Stimulated activated naive CD8-positive, alpha-beta T cell treated with anti-CD3 and anti-CD28 coated beads, Interleukin-15, amount 100 ng/mL, for 72 hours (primary cell): ENCODE results near the gene SARNP.

ENCODE experiments used
- ATAC-seq: fragments of 150-1000 bp; cut with Tn5 transposase; 2 replicates; pipeline ENCODE4 v1.10.0; 2021; ENCODE audit warnings: mild to moderate bottlenecking, moderate library complexity
- DNase-seq, 2 donors: peaks; one replicate each; pipeline ENCODE4 v3.0.0; 2021 to 2022
- H3K27ac Mint-ChIP-seq, 2 donors: one replicate each; pipeline ENCODE4 v1.8.0; 2022; ENCODE audit warnings: mild to moderate bottlenecking in 2 of 2, mixed read lengths in 2 of 2, moderate library complexity in 2 of 2
- H3K27me3 Mint-ChIP-seq: one replicate; pipeline ENCODE4 v1.8.0; 2022; ENCODE audit warnings: mixed read lengths
- H3K4me1 Mint-ChIP-seq: one replicate; pipeline ENCODE4 v1.8.0; 2022; ENCODE audit warnings: mild to moderate bottlenecking, mixed read lengths
- H3K4me3 Mint-ChIP-seq, 2 donors: one replicate each; pipeline ENCODE4 v1.8.0; 2022; ENCODE audit warnings: mild to moderate bottlenecking in 2 of 2, mixed read lengths in 2 of 2, moderate library complexity in 1 of 2
- H3K9me3 Mint-ChIP-seq, 2 donors: one replicate each; pipeline ENCODE4 v1.8.0; 2022; ENCODE audit warnings: mixed read lengths in 2 of 2

Gene SARNP

GRCh38 chr12:55823419-55823818, 5.9 kb upstream of the SARNP start:
- no peaks in the 10 kb centered on the region for H3K9me3 Mint-ChIP-seq
- peak overlapping the region in 1 of 2 donors; percentile 57 for H3K27ac Mint-ChIP-seq
- ATAC-seq (no peak), DNase-seq (no peak)
- H3K4me3 Mint-ChIP-seq: no peak overlapping the region
- H3K27me3 Mint-ChIP-seq: no peaks in the 10 kb centered on the region
- peaks cover 81% of the 10 kb centered on the region for H3K4me1 Mint-ChIP-seq

GRCh38 chr12:55822228-55822627, 4.7 kb upstream of the SARNP start:
- Mint-ChIP-seq H3K9me3 (no peaks in the 10 kb centered on the region), H3K27me3 (no peaks in the 10 kb centered on the region), H3K4me3 (no peak overlapping the region), H3K4me1 (peaks cover 70% of the 10 kb centered on the region), H3K27ac (peak overlapping the region in 1 of 2 donors; percentile 56)
- DNase-seq: no peak
- ATAC-seq: no peak

GRCh38 chr12:55820679-55821078, 3.2 kb upstream of the SARNP start:
- H3K4me3 Mint-ChIP-seq: no peak overlapping the region
- DNase-seq: no peak
- peak overlapping the region in 1 of 2 donors; percentile 23 for H3K27ac Mint-ChIP-seq
- no peak for ATAC-seq
- peaks cover 60% of the 10 kb centered on the region for H3K4me1 Mint-ChIP-seq
- H3K9me3 Mint-ChIP-seq: no peaks in the 10 kb centered on the region
- no peaks in the 10 kb centered on the region for H3K27me3 Mint-ChIP-seq

GRCh38 chr12:55818886-55819285, 1.4 kb upstream of the SARNP start:
- Mint-ChIP-seq H3K27me3 (no peaks in the 10 kb centered on the region), H3K9me3 (no peaks in the 10 kb centered on the region), H3K4me1 (peaks cover 55% of the 10 kb centered on the region), H3K4me3 (no peak overlapping the region), H3K27ac (peak overlapping the region; percentile 6 to 89)
- DNase-seq (no peak), ATAC-seq (no peak)

GRCh38 chr12:55818140-55818728, 710 bp upstream of the SARNP start:
- DNase-seq: no peak
- Mint-ChIP-seq H3K9me3 (no peaks in the 10 kb centered on the region), H3K4me1 (peaks cover 52% of the 10 kb centered on the region), H3K27me3 (no peaks in the 10 kb centered on the region), H3K27ac (peak overlapping the region in 1 of 2 donors; percentile 35), H3K4me3 (no peak overlapping the region)
- ATAC-seq: peak; percentile 60

- no peaks in the 10 kb centered on the region for H3K9me3 Mint-ChIP-seq
- peaks cover 56% of the 10 kb centered on the region for H3K4me1 Mint-ChIP-seq
- H3K27me3 Mint-ChIP-seq: no peaks in the 10 kb centered on the region
- DNase-seq (no peak), ATAC-seq (no peak)
- no peak overlapping the region for H3K27ac Mint-ChIP-seq
- no peak overlapping the region for H3K4me3 Mint-ChIP-seq
Observed at GRCh38 chr12:55816881-55817344, 611 bp downstream of the SARNP start.

GRCh38 chr12:55815473-55815872, 2.1 kb downstream of the SARNP start:
- peak overlapping the region; percentile 16 to 37 for H3K4me3 Mint-ChIP-seq
- H3K9me3 Mint-ChIP-seq: no peaks in the 10 kb centered on the region
- peaks cover 62% of the 10 kb centered on the region for H3K4me1 Mint-ChIP-seq
- H3K27me3 Mint-ChIP-seq: no peaks in the 10 kb centered on the region
- ATAC-seq (no peak), DNase-seq (no peak)
- H3K27ac Mint-ChIP-seq: no peak overlapping the region

- H3K27me3 Mint-ChIP-seq: no peaks in the 10 kb centered on the region
- DNase-seq: no peak
- H3K9me3 Mint-ChIP-seq: no peaks in the 10 kb centered on the region
- peak overlapping the region in 1 of 2 donors; percentile 9 for H3K27ac Mint-ChIP-seq
- H3K4me1 Mint-ChIP-seq: peaks cover 61% of the 10 kb centered on the region
- peak overlapping the region in 1 of 2 donors; percentile 2 for H3K4me3 Mint-ChIP-seq
- ATAC-seq: no peak
Observed at GRCh38 chr12:55814257-55814656, 3.3 kb downstream of the SARNP start.

GRCh38 chr12:55812088-55812487, 5.4 kb downstream of the SARNP start:
- Mint-ChIP-seq H3K4me3 (no peak overlapping the region), H3K27me3 (no peaks in the 10 kb centered on the region), H3K9me3 (no peaks in the 10 kb centered on the region), H3K4me1 (peaks cover 58% of the 10 kb centered on the region), H3K27ac (no peak overlapping the region)
- no peak for ATAC-seq
- no peak for DNase-seq

GRCh38 chr12:55809274-55809673, 8.2 kb downstream of the SARNP start:
- peak overlapping the region in 1 of 2 donors; percentile 45 for H3K27ac Mint-ChIP-seq

GRCh38 chr12:55806982-55807381, 10.5 kb downstream of the SARNP start:
- DNase-seq: no peak
- peaks cover 43% of the 10 kb centered on the region for H3K4me1 Mint-ChIP-seq
- H3K9me3 Mint-ChIP-seq: no peaks in the 10 kb centered on the region
- H3K27ac Mint-ChIP-seq: no peak overlapping the region
- no peak for ATAC-seq
- no peaks in the 10 kb centered on the region for H3K27me3 Mint-ChIP-seq
- H3K4me3 Mint-ChIP-seq: no peak overlapping the region

More at GRCh38 chr12:55809274-55809673, 8.2 kb downstream of the SARNP start:
- no peaks in the 10 kb centered on the region for H3K27me3 Mint-ChIP-seq
- DNase-seq (no peak), ATAC-seq (no peak)
- no peaks in the 10 kb centered on the region for H3K9me3 Mint-ChIP-seq
- H3K4me3 Mint-ChIP-seq: no peak overlapping the region
- peaks cover 54% of the 10 kb centered on the region for H3K4me1 Mint-ChIP-seq

- Mint-ChIP-seq H3K27me3 (no peaks in the 10 kb centered on the region), H3K9me3 (no peaks in the 10 kb centered on the region), H3K27ac (peak overlapping the region in 1 of 2 donors; percentile 85), H3K4me3 (no peak overlapping the region), H3K4me1 (peaks cover 22% of the 10 kb centered on the region)
- no peak for DNase-seq
- ATAC-seq: no peak
Observed at GRCh38 chr12:55797550-55797949, 20.0 kb downstream of the SARNP start.

- Mint-ChIP-seq H3K4me3 (no peak overlapping the region), H3K27me3 (no peaks in the 10 kb centered on the region), H3K9me3 (no peaks in the 10 kb centered on the region), H3K4me1 (peaks cover 22% of the 10 kb centered on the region), H3K27ac (no peak overlapping the region)
- ATAC-seq (no peak), DNase-seq (no peak)
Observed at GRCh38 chr12:55797068-55797467, 20.5 kb downstream of the SARNP start.

GRCh38 chr12:55795950-55796349, 21.6 kb downstream of the SARNP start:
- no peak for ATAC-seq
- Mint-ChIP-seq H3K27me3 (no peaks in the 10 kb centered on the region), H3K27ac (no peak overlapping the region), H3K4me1 (peaks cover 22% of the 10 kb centered on the region), H3K4me3 (no peak overlapping the region), H3K9me3 (no peaks in the 10 kb centered on the region)
- DNase-seq: no peak

- no peak overlapping the region for H3K4me3 Mint-ChIP-seq
- H3K27ac Mint-ChIP-seq: no peak overlapping the region
- H3K4me1 Mint-ChIP-seq: peaks cover 5% of the 10 kb centered on the region
- ATAC-seq: no peak
- H3K9me3 Mint-ChIP-seq: no peaks in the 10 kb centered on the region
- H3K27me3 Mint-ChIP-seq: no peaks in the 10 kb centered on the region
- DNase-seq: no peak
Observed at GRCh38 chr12:55789893-55790292, 27.6 kb downstream of the SARNP start.

- H3K27ac Mint-ChIP-seq: no peak overlapping the region
- H3K9me3 Mint-ChIP-seq: no peaks in the 10 kb centered on the region
- DNase-seq (no peak), ATAC-seq (no peak)
- H3K27me3 Mint-ChIP-seq: no peaks in the 10 kb centered on the region
- H3K4me3 Mint-ChIP-seq: no peak overlapping the region
- no peaks in the 10 kb centered on the region for H3K4me1 Mint-ChIP-seq
Observed at GRCh38 chr12:55789171-55789570, 28.4 kb downstream of the SARNP start.

GRCh38 chr12:55788546-55788945, 29.0 kb downstream of the SARNP start:
- H3K27me3 Mint-ChIP-seq: no peaks in the 10 kb centered on the region
- DNase-seq: no peak
- H3K27ac Mint-ChIP-seq: no peak overlapping the region
- no peak overlapping the region for H3K4me3 Mint-ChIP-seq
- no peaks in the 10 kb centered on the region for H3K9me3 Mint-ChIP-seq
- no peaks in the 10 kb centered on the region for H3K4me1 Mint-ChIP-seq
- no peak for ATAC-seq
